ENCODE results near the gene ZNF783.

ZNF783 gene

DNA sequence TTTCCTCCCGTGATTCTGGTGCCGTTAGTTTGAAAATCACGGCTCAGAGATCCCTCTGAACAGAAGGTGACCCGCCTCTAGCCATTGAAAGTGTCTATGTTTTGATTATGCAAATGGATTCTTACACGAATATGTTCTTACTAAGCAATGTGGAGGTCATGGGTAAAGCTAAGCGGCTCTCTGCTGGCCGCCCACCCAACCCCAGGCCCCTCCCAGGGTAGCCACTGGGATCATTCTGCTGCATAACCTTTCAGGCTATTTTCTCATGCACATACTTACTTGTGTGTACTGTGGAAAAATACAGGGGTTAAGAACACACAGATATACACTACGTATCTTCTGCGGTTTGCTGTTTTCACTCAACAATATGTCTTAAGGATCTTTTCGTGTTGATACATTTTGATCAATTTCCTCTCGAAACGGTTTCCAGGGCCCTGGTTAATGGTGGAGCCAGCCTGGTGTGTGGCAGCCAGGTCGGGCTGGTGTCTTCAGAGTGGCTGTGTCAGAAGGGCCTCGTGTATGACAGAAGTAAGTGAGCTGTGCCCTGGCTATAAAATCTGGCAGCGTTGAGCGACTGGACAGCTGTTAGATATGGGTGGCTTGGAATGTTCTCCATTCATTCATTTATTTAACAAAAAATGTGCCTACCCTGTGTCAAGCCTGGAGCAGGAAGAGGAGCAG is 29.9 kb downstream of the ZNF783 start:
- no peak overlapping the region for H3K27ac ChIP-seq
- no peak for TF ChIP-seq CTCF (conservative IDR thresholded peaks at IDR 0.05)

- no peak overlapping the region for H3K27ac ChIP-seq
- no peak for TF ChIP-seq CTCF (conservative IDR thresholded peaks at IDR 0.05)
These were observed 30.4 kb downstream of the ZNF783 start for GRCh38 chr7:149292462-149292823.

DNA sequence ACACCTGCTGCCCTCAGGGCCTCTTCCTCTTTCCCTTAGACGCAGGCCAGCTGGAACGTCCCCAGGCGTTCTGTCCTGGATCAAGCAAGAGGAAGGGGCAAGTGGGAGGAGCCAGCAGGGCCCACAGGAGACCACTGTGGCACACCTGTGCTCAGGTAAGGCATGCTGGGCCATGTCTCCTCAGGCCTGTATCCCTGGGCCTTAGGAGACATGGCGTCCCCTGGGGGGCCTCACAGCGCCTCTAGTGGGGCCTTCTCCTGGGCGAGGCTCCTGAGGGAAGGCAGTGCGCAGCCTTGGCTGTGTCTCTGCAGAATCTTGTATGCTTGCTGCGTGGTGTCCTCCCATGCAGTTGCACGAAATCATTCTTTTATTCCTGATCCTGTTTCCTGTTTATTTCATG is 31.3 kb downstream of the ZNF783 start:
- no peak for TF ChIP-seq CTCF (conservative IDR thresholded peaks at IDR 0.05)
- no peak overlapping the region for H3K27ac ChIP-seq

- H3K27ac ChIP-seq: no peak overlapping the region
- TF ChIP-seq CTCF (conservative IDR thresholded peaks at IDR 0.05): no peak
These were observed 32.1 kb downstream of the ZNF783 start for GRCh38 chr7:149293946-149294633.

- TF ChIP-seq CTCF (conservative IDR thresholded peaks at IDR 0.05): no peak
- no peak overlapping the region for H3K27ac ChIP-seq
These were observed 32.9 kb downstream of the ZNF783 start for GRCh38 chr7:149294634-149295480.

DNA sequence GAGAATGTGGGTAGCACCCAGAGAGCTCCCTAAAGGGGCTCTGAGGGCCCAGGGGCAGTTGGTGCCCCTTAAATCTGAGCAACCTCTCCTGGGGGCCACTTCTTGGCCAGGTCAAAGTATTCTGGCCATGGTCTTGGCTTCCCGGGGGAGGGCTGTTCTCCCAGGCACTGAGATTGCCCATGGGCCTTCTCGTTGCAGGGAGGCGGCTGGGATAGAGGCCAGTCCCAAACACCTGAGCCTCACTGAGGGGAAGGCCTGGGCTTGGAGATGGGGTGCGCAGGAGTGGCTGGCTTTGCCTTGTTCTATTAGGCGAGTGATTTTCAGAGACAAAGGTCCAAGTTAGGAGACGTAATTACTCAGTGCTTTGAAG is 33.5 kb downstream of the ZNF783 start:
- H3K27ac ChIP-seq: no peak overlapping the region
- no peak for TF ChIP-seq CTCF (conservative IDR thresholded peaks at IDR 0.05)

- no peak overlapping the region for H3K27ac ChIP-seq
These were observed 34.4 kb downstream of the ZNF783 start for GRCh38 chr7:149296368-149296767.

More at GRCh38 chr7:149296368-149296767, 34.4 kb downstream of the ZNF783 start:
- no peak for TF ChIP-seq CTCF (conservative IDR thresholded peaks at IDR 0.05)

Data from VCaP (cell line).